Progenitor cell of endocrine pancreas (in vitro differentiated cells): ENCODE data around the gene VPREB1. TPM values are rescaled to one million over a fixed set of nuclear protein-coding genes. Genes with fewer than 3 reads are reported as not detected.

Experiments used
- DNase-seq: peaks from one replicate; pipeline ENCODE4 v3.0.0; 2021; ENCODE audit warnings: low spot score; ENCODE audit not compliant: unreplicated experiment
- H3K27ac Mint-ChIP-seq: 2 replicates; pipeline ENCODE4 v1.8.0; 2021; ENCODE audit warnings: mild to moderate bottlenecking, moderate library complexity, mixed read lengths
- H3K27me3 Mint-ChIP-seq: 2 replicates; pipeline ENCODE4 v1.8.0; 2021; ENCODE audit warnings: mixed read lengths
- H3K36me3 Mint-ChIP-seq: 2 replicates; pipeline ENCODE4 v1.8.0; 2022; ENCODE audit warnings: mixed read lengths; ENCODE audit not compliant: insufficient read depth
- H3K4me1 Mint-ChIP-seq: 2 replicates; pipeline ENCODE4 v1.8.0; 2021; ENCODE audit warnings: low read depth, mixed read lengths
- H3K4me3 Mint-ChIP-seq: 2 replicates; pipeline ENCODE4 v1.8.0; 2021; ENCODE audit warnings: low read depth, mild to moderate bottlenecking, moderate library complexity, mixed read lengths
- H3K9me3 Mint-ChIP-seq: 2 replicates; pipeline ENCODE4 v1.8.0; 2021; ENCODE audit warnings: low read depth, mixed read lengths
- CTCF ChIP-seq: fragments of 200-600 bp; sonication (generic); IDR thresholded peaks from one replicate; pipeline ENCODE4 v1.5.0; 2021; ENCODE audit warnings: antibody characterized with exemption, mild to moderate bottlenecking; ENCODE audit not compliant: unreplicated experiment
- long read RNA-seq: library from polyadenylated mRNA; unstranded; transcript quantifications from one replicate; pipeline ENCODE4 v2.0.0, GENCODE V29; 2020
- total RNA-seq: library from RNA; stranded (reverse); gene quantifications from 2 replicates; pipeline ENCODE4 v1.2.1, GENCODE V29; 2021

Gene VPREB1
- not detected in 2 replicates for total RNA-seq
- long read RNA-seq, result 0 reads

- H3K4me3 Mint-ChIP-seq, result no peak within 1 kb of the TSS
- no peak for TF ChIP-seq CTCF
- no peaks in the 10 kb centered on the region for H3K36me3 Mint-ChIP-seq
- peaks cover 91% of the 10 kb centered on the region for H3K27me3 Mint-ChIP-seq
- no peak within 1 kb of the TSS for H3K27ac Mint-ChIP-seq
- H3K9me3 Mint-ChIP-seq, result no peaks in the 10 kb centered on the region
- DNase-seq, result no peak
- H3K4me1 Mint-ChIP-seq, result no peaks in the 10 kb centered on the region
Observed at GRCh38 chr22:22244316-22245250, at the start of gene VPREB1. VPREB1 (plus strand) TSS chr22:22244786; CDS start chr22:22244814, 28 bp downstream.

- no peaks in the 10 kb centered on the region for H3K4me1 Mint-ChIP-seq
- no peak overlapping the region for H3K27ac Mint-ChIP-seq
- H3K27me3 Mint-ChIP-seq, result peaks cover 80% of the 10 kb centered on the region
- TF ChIP-seq CTCF, result no peak
- no peaks in the 10 kb centered on the region for H3K36me3 Mint-ChIP-seq
- DNase-seq, result no peak
- H3K9me3 Mint-ChIP-seq, result no peaks in the 10 kb centered on the region
- no peak overlapping the region for H3K4me3 Mint-ChIP-seq
Observed at GRCh38 chr22:22194931-22195264, 49.7 kb upstream of the VPREB1 start.

GRCh38 chr22:22195265-22196017 is 49.1 kb upstream of the VPREB1 start:
- H3K27ac Mint-ChIP-seq, result no peak overlapping the region
- peaks cover 80% of the 10 kb centered on the region for H3K27me3 Mint-ChIP-seq
- no peaks in the 10 kb centered on the region for H3K9me3 Mint-ChIP-seq
- H3K36me3 Mint-ChIP-seq, result no peaks in the 10 kb centered on the region
- TF ChIP-seq CTCF, result peak; percentile 93
- H3K4me1 Mint-ChIP-seq, result no peaks in the 10 kb centered on the region
- DNase-seq, result peak; percentile 94
- H3K4me3 Mint-ChIP-seq, result no peak overlapping the region

GRCh38 chr22:22196018-22196533 is 48.5 kb upstream of the VPREB1 start:
- no peak overlapping the region for H3K4me3 Mint-ChIP-seq
- no peaks in the 10 kb centered on the region for H3K9me3 Mint-ChIP-seq
- TF ChIP-seq CTCF, result no peak
- H3K36me3 Mint-ChIP-seq, result no peaks in the 10 kb centered on the region
- H3K4me1 Mint-ChIP-seq, result no peaks in the 10 kb centered on the region
- H3K27me3 Mint-ChIP-seq, result peaks cover 80% of the 10 kb centered on the region
- H3K27ac Mint-ChIP-seq, result no peak overlapping the region
- DNase-seq, result no peak

GRCh38 chr22:22196833-22197477 is 47.6 kb upstream of the VPREB1 start:
- Mint-ChIP-seq H3K4me3 (no peak overlapping the region), H3K27me3 (peaks cover 82% of the 10 kb centered on the region), H3K9me3 (no peaks in the 10 kb centered on the region)

More at GRCh38 chr22:22196833-22197477, 47.6 kb upstream of the VPREB1 start:
- no peak for DNase-seq
- Mint-ChIP-seq H3K27ac (no peak overlapping the region), H3K4me1 (no peaks in the 10 kb centered on the region), H3K36me3 (no peaks in the 10 kb centered on the region)
- TF ChIP-seq CTCF, result no peak
